Stimulated activated naive CD8-positive, alpha-beta T cell treated with anti-CD3 and anti-CD28 coated beads, Interleukin-15, amount 100 ng/mL, for 72 hours (primary cell): ENCODE results near the gene KXD1.
"Not testable (repeated sequence)": the region's sequence is repeated elsewhere in the genome, so short reads cannot be mapped to it uniquely, and the experiment has no call there.

Experiments
- ATAC-seq: fragments of 150-1000 bp; cut with Tn5 transposase; 2 replicates; pipeline ENCODE4 v1.10.0; 2021; ENCODE audit warnings: mild to moderate bottlenecking, moderate library complexity
- DNase-seq, 2 donors: peaks; one replicate each; pipeline ENCODE4 v3.0.0; 2021 to 2022
- H3K27ac Mint-ChIP-seq, 2 donors: one replicate each; pipeline ENCODE4 v1.8.0; 2022; ENCODE audit warnings: mild to moderate bottlenecking in 2 of 2, mixed read lengths in 2 of 2, moderate library complexity in 2 of 2
- H3K27me3 Mint-ChIP-seq: one replicate; pipeline ENCODE4 v1.8.0; 2022; ENCODE audit warnings: mixed read lengths
- H3K4me1 Mint-ChIP-seq: one replicate; pipeline ENCODE4 v1.8.0; 2022; ENCODE audit warnings: mild to moderate bottlenecking, mixed read lengths
- H3K4me3 Mint-ChIP-seq, 2 donors: one replicate each; pipeline ENCODE4 v1.8.0; 2022; ENCODE audit warnings: mild to moderate bottlenecking in 2 of 2, mixed read lengths in 2 of 2, moderate library complexity in 1 of 2
- H3K9me3 Mint-ChIP-seq, 2 donors: one replicate each; pipeline ENCODE4 v1.8.0; 2022; ENCODE audit warnings: mixed read lengths in 2 of 2

The KXD1 gene

DNA sequence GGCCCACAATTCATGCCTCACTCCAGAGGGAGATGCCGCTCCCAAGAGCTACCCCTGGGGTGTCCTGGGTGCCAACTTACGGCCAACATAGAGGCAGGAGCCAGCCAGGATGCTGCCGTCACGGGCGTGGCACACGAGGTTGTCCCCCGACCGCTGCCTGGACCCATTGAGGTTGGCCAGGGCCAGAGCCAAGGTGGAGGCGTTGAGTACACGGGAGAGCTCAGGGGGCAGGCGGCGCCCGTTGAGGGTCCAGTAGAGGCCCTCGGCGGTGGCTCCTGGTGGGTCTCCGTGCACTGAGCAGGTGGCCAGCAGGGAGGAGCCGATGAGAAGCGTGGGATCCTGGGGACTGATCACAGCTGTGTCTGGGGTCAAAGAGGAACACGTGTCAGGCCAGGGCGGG, 41.8 kb downstream of the KXD1 start:
- no peak for ATAC-seq
- H3K9me3 Mint-ChIP-seq = no peaks in the 10 kb centered on the region

DNA sequence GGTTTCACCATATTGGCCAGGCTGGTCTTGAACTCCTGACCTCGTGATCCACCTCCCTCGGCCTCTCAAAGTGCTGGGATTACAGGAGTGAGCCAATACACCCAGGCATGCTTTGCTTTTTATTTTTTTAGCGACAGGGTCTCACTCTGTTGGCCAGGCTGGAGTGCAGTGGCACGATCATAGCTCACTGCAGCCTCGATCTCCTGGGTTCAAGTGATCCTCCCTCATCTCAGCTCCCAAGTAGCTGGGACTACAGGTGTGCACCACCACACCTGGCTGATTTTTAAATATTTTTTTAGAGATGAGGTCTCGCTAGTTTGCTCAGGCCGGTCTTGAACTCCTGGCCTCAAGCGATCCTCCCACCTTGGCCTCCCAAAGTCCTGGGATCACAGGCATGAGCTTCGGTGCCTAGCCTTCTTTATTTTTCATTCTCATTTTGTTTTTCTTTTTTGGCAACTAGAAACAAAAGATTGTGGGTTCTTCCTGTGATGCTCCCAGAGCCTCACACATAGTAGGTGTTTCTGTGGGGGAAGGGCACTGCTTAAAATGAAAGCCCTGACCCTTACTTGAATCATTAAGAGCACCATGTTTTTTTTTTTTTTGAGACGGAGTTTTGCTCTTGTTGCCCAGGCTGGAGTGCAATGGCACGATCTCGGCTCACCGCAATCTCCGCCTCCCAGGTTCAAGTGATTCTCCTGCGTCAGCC, 43.2 kb downstream of the KXD1 start:
- not testable (repeated sequence) for ATAC-seq, DNase-seq, H3K4me3 Mint-ChIP-seq, H3K9me3 Mint-ChIP-seq, H3K27ac Mint-ChIP-seq
- Mint-ChIP-seq H3K4me1 (peaks cover 26% of the 10 kb centered on the region), H3K27me3 (peaks cover 82% of the 10 kb centered on the region)

More for the DNA sequence above, 41.8 kb downstream of the KXD1 start:
- Mint-ChIP-seq H3K4me1 (peaks cover 39% of the 10 kb centered on the region), H3K4me3 (no peak overlapping the region), H3K27me3 (peaks cover 83% of the 10 kb centered on the region), H3K27ac (no peak overlapping the region)
- no peak for DNase-seq

GRCh38 chr19:18601875-18602274, 44.2 kb downstream of the KXD1 start:
- H3K4me1 Mint-ChIP-seq = peaks cover 15% of the 10 kb centered on the region
- no peak for DNase-seq
- peaks cover 73% of the 10 kb centered on the region for H3K27me3 Mint-ChIP-seq
- H3K4me3 Mint-ChIP-seq = no peak overlapping the region
- H3K27ac Mint-ChIP-seq = no peak overlapping the region
- no peaks in the 10 kb centered on the region for H3K9me3 Mint-ChIP-seq
- no peak for ATAC-seq

- no peak overlapping the region for H3K27ac Mint-ChIP-seq
- no peak overlapping the region for H3K4me3 Mint-ChIP-seq
- ATAC-seq (peak; percentile 72), DNase-seq (no peak)
- H3K4me1 Mint-ChIP-seq = peaks cover 19% of the 10 kb centered on the region
- peaks cover 79% of the 10 kb centered on the region for H3K27me3 Mint-ChIP-seq
- no peaks in the 10 kb centered on the region for H3K9me3 Mint-ChIP-seq
Measured at GRCh38 chr19:18603255-18603957, 45.7 kb downstream of the KXD1 start.

GRCh38 chr19:18603958-18604819, 46.5 kb downstream of the KXD1 start:
- no peak overlapping the region for H3K4me3 Mint-ChIP-seq
- H3K27me3 Mint-ChIP-seq = peaks cover 79% of the 10 kb centered on the region
- H3K9me3 Mint-ChIP-seq = no peaks in the 10 kb centered on the region
- no peak overlapping the region for H3K27ac Mint-ChIP-seq
- DNase-seq (no peak), ATAC-seq (peak; percentile 33)
- H3K4me1 Mint-ChIP-seq = peaks cover 19% of the 10 kb centered on the region

GRCh38 chr19:18604820-18605159, 47.1 kb downstream of the KXD1 start:
- Mint-ChIP-seq H3K4me3 (no peak overlapping the region), H3K27ac (no peak overlapping the region)
- ATAC-seq = no peak

DNA sequence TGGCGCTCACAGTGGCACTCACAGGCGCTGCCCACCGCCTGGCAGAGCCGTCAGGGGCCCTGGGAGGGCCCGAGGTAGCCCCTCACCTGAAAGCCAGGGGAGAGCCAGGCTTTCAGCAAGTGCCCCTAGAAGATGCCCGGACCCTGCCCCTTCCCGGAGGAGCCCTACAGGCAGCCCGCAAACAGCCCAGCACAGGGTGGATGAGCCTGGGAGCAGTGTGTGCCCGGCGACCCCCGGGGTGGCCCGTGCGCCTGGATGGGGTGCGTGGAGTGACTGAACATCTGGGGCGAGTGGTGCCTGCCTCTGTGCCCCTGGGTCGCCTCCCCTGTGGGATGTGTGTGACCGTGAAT, 47.5 kb downstream of the KXD1 start:
- Mint-ChIP-seq H3K4me1 (peaks cover 19% of the 10 kb centered on the region), H3K27ac (no peak overlapping the region), H3K9me3 (no peaks in the 10 kb centered on the region), H3K27me3 (peaks cover 80% of the 10 kb centered on the region), H3K4me3 (no peak overlapping the region)
- peak; percentile 13 for ATAC-seq
- DNase-seq = no peak

More at GRCh38 chr19:18604820-18605159, 47.1 kb downstream of the KXD1 start:
- Mint-ChIP-seq H3K9me3 (no peaks in the 10 kb centered on the region), H3K27me3 (peaks cover 79% of the 10 kb centered on the region), H3K4me1 (peaks cover 19% of the 10 kb centered on the region)
- no peak for DNase-seq

DNA sequence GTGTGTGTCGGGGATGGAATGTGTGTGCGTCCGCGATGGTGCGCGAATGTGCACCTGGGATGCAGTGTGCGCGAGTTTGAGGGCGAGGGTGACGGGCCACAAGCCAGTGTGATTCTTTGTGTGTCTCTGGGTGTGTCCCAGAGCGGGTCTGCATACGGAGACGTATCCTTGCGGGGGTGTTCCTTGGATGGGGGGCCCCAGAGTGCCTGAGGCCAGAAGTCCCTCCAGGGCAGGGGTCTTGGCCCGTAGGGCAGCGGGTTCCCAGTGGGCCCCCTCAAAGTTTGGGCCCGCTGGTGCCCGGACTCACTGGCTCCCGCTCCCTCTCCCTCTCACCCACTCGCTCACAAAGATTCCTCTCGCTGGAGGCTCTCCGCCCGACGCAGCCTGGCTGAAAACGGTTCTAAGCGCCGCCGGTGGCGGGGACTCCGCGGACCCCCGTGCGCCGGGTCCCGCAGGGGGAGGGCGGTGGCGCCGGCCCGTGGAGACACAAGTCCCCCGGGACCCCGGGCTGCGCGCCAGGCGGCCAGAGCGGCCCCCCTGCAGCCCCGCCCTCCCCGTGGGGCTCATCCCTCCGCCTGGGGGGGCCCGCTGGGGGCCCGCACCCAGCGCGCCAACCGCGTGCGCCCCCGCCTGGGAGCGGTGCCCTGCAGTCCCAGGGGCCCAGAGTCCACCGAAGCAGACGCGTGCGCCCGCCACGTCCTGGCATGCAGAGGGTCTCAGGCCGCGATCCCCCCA, 48.0 kb downstream of the KXD1 start:
- no peak for ATAC-seq
- no peak for DNase-seq
- Mint-ChIP-seq H3K9me3 (no peaks in the 10 kb centered on the region), H3K4me1 (peaks cover 19% of the 10 kb centered on the region), H3K4me3 (no peak overlapping the region), H3K27ac (no peak overlapping the region), H3K27me3 (peaks cover 85% of the 10 kb centered on the region)

- peaks cover 25% of the 10 kb centered on the region for H3K4me1 Mint-ChIP-seq
- no peak for ATAC-seq
- H3K9me3 Mint-ChIP-seq = no peaks in the 10 kb centered on the region
- no peak within 1 kb of the TSS for H3K27ac Mint-ChIP-seq
- no peak within 1 kb of the TSS for H3K4me3 Mint-ChIP-seq
- peaks cover 88% of the 10 kb centered on the region for H3K27me3 Mint-ChIP-seq
- no peak for DNase-seq
Measured at GRCh38 chr19:18606281-18607225, 48.9 kb downstream of the KXD1 start, which contains the start of gene CRLF1. CRLF1 (minus strand) TSS chr19:18606799; CDS start chr19:18606656, 143 bp downstream.

GRCh38 chr19:18607226-18608101, 49.8 kb downstream of the KXD1 start:
- Mint-ChIP-seq H3K27ac (no peak overlapping the region), H3K27me3 (peaks cover 88% of the 10 kb centered on the region), H3K9me3 (no peaks in the 10 kb centered on the region), H3K4me1 (peaks cover 33% of the 10 kb centered on the region), H3K4me3 (peak overlapping the region in 1 of 2 donors; percentile 23)
- ATAC-seq (no peak), DNase-seq (no peak)

GRCh38 chr19:18608102-18608804, 50.6 kb downstream of the KXD1 start:
- peaks cover 88% of the 10 kb centered on the region for H3K27me3 Mint-ChIP-seq
- ATAC-seq (no peak), DNase-seq (no peak)
- no peak overlapping the region for H3K27ac Mint-ChIP-seq
- no peaks in the 10 kb centered on the region for H3K9me3 Mint-ChIP-seq
- peaks cover 34% of the 10 kb centered on the region for H3K4me1 Mint-ChIP-seq
- peak overlapping the region in 1 of 2 donors; percentile 23 for H3K4me3 Mint-ChIP-seq

- no peak for ATAC-seq
- H3K4me3 Mint-ChIP-seq = no peak overlapping the region
- H3K27ac Mint-ChIP-seq = no peak overlapping the region
Measured at GRCh38 chr19:18608805-18609716, 51.4 kb downstream of the KXD1 start.

More at GRCh38 chr19:18608805-18609716, 51.4 kb downstream of the KXD1 start:
- Mint-ChIP-seq H3K27me3 (peaks cover 90% of the 10 kb centered on the region), H3K9me3 (no peaks in the 10 kb centered on the region), H3K4me1 (peaks cover 40% of the 10 kb centered on the region)
- no peak for DNase-seq
